Activated CD4-positive, alpha-beta T cell treated with anti-CD3 and anti-CD28 coated beads, Interleukin-2, amount 10 ng/mL, durations not matched to agents 24 days and 14 days (primary cell): ENCODE results near the gene FRMD3. TPM values are rescaled to one million over a fixed set of nuclear protein-coding genes. Genes with fewer than 3 reads are reported as not detected.

ENCODE experiments used
- DNase-seq: peaks from one replicate; pipeline ENCODE4 v3.0.0; 2022
- H3K27ac Mint-ChIP-seq: one replicate; pipeline ENCODE4 v1.8.0; 2022; ENCODE audit warnings: mild to moderate bottlenecking, mixed read lengths
- H3K27me3 Mint-ChIP-seq: one replicate; pipeline ENCODE4 v1.8.0; 2022; ENCODE audit warnings: mixed read lengths
- H3K36me3 Mint-ChIP-seq: one replicate; pipeline ENCODE4 v1.8.0; 2022; ENCODE audit warnings: low read depth, mild to moderate bottlenecking, mixed read lengths
- H3K4me1 Mint-ChIP-seq: one replicate; pipeline ENCODE4 v1.8.0; 2021; ENCODE audit warnings: mixed read lengths
- H3K4me3 Mint-ChIP-seq: one replicate; pipeline ENCODE4 v1.8.0; 2022; ENCODE audit warnings: mild to moderate bottlenecking, moderate library complexity, mixed read lengths
- H3K9me3 Mint-ChIP-seq: one replicate; pipeline ENCODE4 v1.8.0; 2021; ENCODE audit warnings: mixed read lengths
- intact Hi-C: fragments of 100-400 bp; cut with micrococcal nuclease; formaldehyde crosslinking; loops from one replicate; pipeline ENCODE4 v1.15.1; 2023
- total RNA-seq: library from RNA; stranded (reverse); gene quantifications from 2 replicates; pipeline ENCODE4 v1.2.3, GENCODE V29; 2022

Gene FRMD3
- total RNA-seq, 1 donor from 2014 or later = 0.30 TPM

DNA sequence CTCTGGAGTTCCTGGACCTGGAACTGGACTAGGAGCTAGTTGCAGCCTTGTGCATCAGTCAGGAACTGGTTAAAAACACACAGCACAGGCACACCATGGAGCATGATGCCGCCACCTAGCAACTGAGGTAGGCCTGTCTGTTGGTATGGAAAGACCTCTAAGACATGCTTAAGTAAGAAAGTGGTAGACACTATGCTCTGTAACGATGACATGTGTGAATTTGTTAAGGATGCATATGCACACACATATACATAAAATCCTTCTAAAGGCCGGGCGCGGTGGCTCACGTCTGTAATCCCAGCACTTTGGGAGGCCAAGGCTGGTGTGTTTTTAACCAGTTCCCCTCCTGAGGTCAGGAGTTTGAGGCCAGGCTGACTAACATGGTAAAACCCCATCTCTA is 338.4 kb downstream of the FRMD3 start:
- Mint-ChIP-seq H3K36me3 (no peaks in the 10 kb centered on the region), H3K4me3 (no peak overlapping the region), H3K27me3 (peaks cover 2% of the 10 kb centered on the region), H3K9me3 (no peaks in the 10 kb centered on the region), H3K4me1 (no peaks in the 10 kb centered on the region), H3K27ac (no peak overlapping the region)
- intact Hi-C loops = no loop called here
- no peak for DNase-seq

DNA sequence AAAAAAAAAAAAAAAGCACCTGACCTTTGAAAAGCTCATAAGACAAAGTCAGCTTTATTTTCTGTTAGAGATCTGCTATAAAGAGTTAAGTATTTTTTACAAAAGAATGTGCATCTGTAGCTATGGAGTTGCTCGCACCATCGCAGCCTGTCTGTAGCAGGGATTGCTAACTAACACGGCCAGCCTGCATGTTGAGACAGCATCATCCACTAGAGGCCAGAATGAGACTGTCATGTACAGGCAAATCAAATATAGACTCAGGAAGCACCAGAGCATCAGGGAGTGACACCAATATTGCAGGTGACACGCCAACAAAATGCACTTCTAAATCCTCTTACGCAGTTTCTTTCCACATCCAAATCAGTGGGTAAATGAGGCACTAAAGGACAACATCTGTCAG is 339.0 kb downstream of the FRMD3 start:
- no peaks in the 10 kb centered on the region for H3K36me3 Mint-ChIP-seq
- H3K27ac Mint-ChIP-seq = no peak overlapping the region
- no peaks in the 10 kb centered on the region for H3K4me1 Mint-ChIP-seq
- intact Hi-C loops = no loop called here
- H3K4me3 Mint-ChIP-seq = no peak overlapping the region
- DNase-seq = no peak
- H3K27me3 Mint-ChIP-seq = peaks cover 2% of the 10 kb centered on the region
- H3K9me3 Mint-ChIP-seq = no peaks in the 10 kb centered on the region

DNA sequence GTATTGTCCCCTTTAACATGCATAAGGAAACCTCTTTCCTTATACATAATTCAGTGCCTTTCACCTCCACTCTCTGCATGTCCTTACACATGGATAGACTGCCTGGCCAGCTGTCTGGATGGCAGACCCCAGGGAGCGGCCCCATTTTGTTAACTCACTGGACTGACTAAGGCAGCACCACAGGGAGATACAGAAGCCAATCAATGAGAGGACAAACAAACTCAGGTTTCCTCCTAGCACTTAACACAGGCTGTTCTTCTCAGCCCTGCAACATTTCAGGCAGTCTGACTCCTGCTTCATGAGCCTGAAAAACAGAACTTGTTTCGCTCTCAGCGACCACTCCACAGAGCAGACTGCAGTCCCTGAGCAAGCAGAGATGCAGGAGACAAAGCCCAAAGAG is 339.8 kb downstream of the FRMD3 start:
- no peak overlapping the region for H3K27ac Mint-ChIP-seq
- no peaks in the 10 kb centered on the region for H3K36me3 Mint-ChIP-seq
- intact Hi-C loops = no loop called here
- no peaks in the 10 kb centered on the region for H3K9me3 Mint-ChIP-seq
- no peaks in the 10 kb centered on the region for H3K4me1 Mint-ChIP-seq
- no peak overlapping the region for H3K4me3 Mint-ChIP-seq
- no peaks in the 10 kb centered on the region for H3K27me3 Mint-ChIP-seq
- DNase-seq = no peak

DNA sequence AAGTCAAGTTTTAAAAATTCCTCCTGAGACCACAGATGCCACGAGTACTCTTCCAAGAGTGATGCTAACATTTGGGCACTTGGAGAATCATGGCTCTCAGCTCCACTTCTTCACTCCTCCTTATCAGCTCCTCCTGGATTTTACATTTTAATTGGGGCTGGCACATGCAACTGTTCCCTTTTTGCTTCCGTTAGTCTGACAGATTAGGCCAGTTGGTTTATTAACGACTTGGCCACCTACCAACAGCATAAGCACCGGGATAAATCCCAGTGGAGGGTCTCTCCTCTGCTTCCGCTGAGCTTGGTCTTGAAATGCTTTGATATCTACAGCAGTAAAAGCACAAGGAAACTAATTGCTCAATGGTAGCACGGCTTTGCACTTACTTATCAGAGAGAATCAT is 340.6 kb downstream of the FRMD3 start:
- no peak overlapping the region for H3K27ac Mint-ChIP-seq
- intact Hi-C loops = no loop called here
- no peaks in the 10 kb centered on the region for H3K36me3 Mint-ChIP-seq
- no peaks in the 10 kb centered on the region for H3K4me1 Mint-ChIP-seq
- H3K9me3 Mint-ChIP-seq = no peaks in the 10 kb centered on the region
- no peak for DNase-seq
- no peak overlapping the region for H3K4me3 Mint-ChIP-seq
- H3K27me3 Mint-ChIP-seq = no peaks in the 10 kb centered on the region

DNA sequence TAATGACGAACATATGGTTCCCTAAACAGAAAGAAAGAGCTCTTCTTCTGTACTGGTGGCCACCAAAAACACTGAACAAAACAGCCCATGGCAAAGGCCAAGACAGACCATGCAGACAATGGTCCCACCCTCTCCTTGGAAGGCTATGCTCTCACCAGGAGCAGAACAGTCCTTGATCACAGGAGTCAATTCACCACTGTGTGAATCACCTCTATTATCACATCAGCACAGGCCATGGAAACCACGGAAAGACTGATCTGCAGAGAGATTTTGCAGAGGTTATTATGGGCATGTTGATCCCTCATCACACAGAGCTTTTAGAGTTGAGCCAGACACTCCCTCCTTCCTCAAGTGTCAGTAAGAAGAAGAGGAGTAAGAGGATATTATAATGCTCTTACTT is 341.3 kb downstream of the FRMD3 start:
- DNase-seq = no peak

More for the DNA sequence above, 341.3 kb downstream of the FRMD3 start:
- no peaks in the 10 kb centered on the region for H3K9me3 Mint-ChIP-seq
- no peaks in the 10 kb centered on the region for H3K36me3 Mint-ChIP-seq
- H3K27me3 Mint-ChIP-seq = no peaks in the 10 kb centered on the region
- H3K27ac Mint-ChIP-seq = no peak overlapping the region
- no peaks in the 10 kb centered on the region for H3K4me1 Mint-ChIP-seq
- intact Hi-C loops = no loop called here
- no peak overlapping the region for H3K4me3 Mint-ChIP-seq

Other genes with a start within 250 kb of the FRMD3 start
- gene IDNK, start 84.7 kb upstream of the FRMD3 start, total RNA-seq = 4.5 and 5.1 TPM in 2 replicates
- 131 and 144 TPM in 2 replicates for gene UBQLN1, start 169.6 kb upstream of the FRMD3 start, total RNA-seq